MCF 10A (cell line): Measurements from ENCODE around the gene ACACA. TPM values are rescaled to one million over a fixed set of nuclear protein-coding genes. Genes with fewer than 3 reads are reported as not detected.

Source experiments
- BruUV-seq: library from RNA; stranded (reverse); fragments of 400-500 nt; replicated peaks from 2 replicates; lab custom pipeline; 2021; lab: Mats Ljungman, UMichigan
- CTCF ChIA-PET: fragments of 300-600 bp; sonication (Branson Sonifier 250); formaldehyde crosslinking; extraction: SDS; loops from one replicate; lab custom pipeline; 2021; ENCODE audit warnings: antibody characterized with exemption, inconsistent platforms; lab: Yijun Ruan, JAX
- POLR2A ChIA-PET: fragments of 300-600, 350-650 bp; sonication (Branson Sonifier 250); formaldehyde crosslinking; extraction: SDS; loops from one replicate; lab custom pipeline; 2020; ENCODE audit warnings: antibody characterized with exemption, inconsistent platforms; lab: Yijun Ruan, JAX
- DNase-seq: peaks from one replicate; pipeline ENCODE4 v3.0.0-alpha.2; 2018; ENCODE audit not compliant: unreplicated experiment
- H3K27ac Mint-ChIP-seq: one replicate; pipeline ENCODE4 v1.8.0; 2022; ENCODE audit warnings: mild to moderate bottlenecking, low read depth, mixed read lengths; ENCODE audit not compliant: unreplicated experiment
- H3K27me3 Mint-ChIP-seq: one replicate; pipeline ENCODE4 v1.8.0; 2022; ENCODE audit warnings: mixed read lengths; ENCODE audit not compliant: insufficient read depth, unreplicated experiment
- H3K36me3 Mint-ChIP-seq: one replicate; pipeline ENCODE4 v1.8.0; 2022; ENCODE audit warnings: mild to moderate bottlenecking, moderate library complexity, mixed read lengths; ENCODE audit not compliant: insufficient read depth, unreplicated experiment
- H3K4me1 Mint-ChIP-seq: one replicate; pipeline ENCODE4 v1.8.0; 2022; ENCODE audit warnings: mixed read lengths; ENCODE audit not compliant: insufficient read depth, unreplicated experiment
- H3K4me3 Mint-ChIP-seq: one replicate; pipeline ENCODE4 v1.8.0; 2022; ENCODE audit warnings: mild to moderate bottlenecking, moderate library complexity, mixed read lengths; ENCODE audit not compliant: unreplicated experiment
- H3K9me3 Mint-ChIP-seq: one replicate; pipeline ENCODE4 v1.8.0; 2022; ENCODE audit warnings: mixed read lengths; ENCODE audit not compliant: unreplicated experiment
- CTCF ChIP-seq: fragments of 200-600 bp; IDR thresholded peaks from one replicate; pipeline ENCODE4 v1.8.0; 2022; ENCODE audit warnings: antibody characterized with exemption, mild to moderate bottlenecking; ENCODE audit not compliant: unreplicated experiment
- intact Hi-C: fragments of 100-400 bp; cut with micrococcal nuclease; formaldehyde crosslinking; loops from 2 replicates; pipeline ENCODE4 v1.14.1; 2022
- total RNA-seq: library from RNA; stranded (reverse); gene quantifications from 2 replicates; pipeline ENCODE4 v1.2.3, GENCODE V29; 2022

ACACA gene
- total RNA-seq, 1 experiment from 2014 or later, result 100 TPM

GRCh38 chr17:37043201-37043600 is 363.4 kb downstream of the ACACA start:
- ChIA-PET POLR2A (interaction anchor here (0.6 kb wide), 1 partner anchor 232 kb away, joined by 3 read pairs; no protein-coding TSS in a partner anchor), CTCF (interaction anchor here (0.6 kb wide), 1 partner anchor 424 kb away, joined by 3 read pairs; no protein-coding TSS in a partner anchor)
- TF ChIP-seq CTCF, result no peak
- peaks cover 43% of the 10 kb centered on the region for H3K36me3 Mint-ChIP-seq
- peaks cover 7% of the 10 kb centered on the region for H3K4me1 Mint-ChIP-seq
- BruUV-seq, result no TSS peak
- DNase-seq, result no peak
- no peaks in the 10 kb centered on the region for H3K27me3 Mint-ChIP-seq
- no peaks in the 10 kb centered on the region for H3K9me3 Mint-ChIP-seq
- no peak overlapping the region for H3K4me3 Mint-ChIP-seq
- H3K27ac Mint-ChIP-seq, result no peak overlapping the region
- intact Hi-C loops, result no loop called here

GRCh38 chr17:37041932-37042331 is 364.7 kb downstream of the ACACA start:
- no peak overlapping the region for H3K27ac Mint-ChIP-seq
- no peak overlapping the region for H3K4me3 Mint-ChIP-seq
- DNase-seq, result no peak
- TF ChIP-seq CTCF, result no peak
- CTCF ChIA-PET, result interaction anchor here (0.6 kb wide), 1 partner anchor 8 kb away, joined by 4 read pairs; no protein-coding TSS in a partner anchor
- H3K4me1 Mint-ChIP-seq, result peaks cover 7% of the 10 kb centered on the region
- peaks cover 45% of the 10 kb centered on the region for H3K36me3 Mint-ChIP-seq
- intact Hi-C loops, result no loop called here
- no peaks in the 10 kb centered on the region for H3K27me3 Mint-ChIP-seq
- no TSS peak for BruUV-seq
- H3K9me3 Mint-ChIP-seq, result no peaks in the 10 kb centered on the region
- POLR2A ChIA-PET, result no interaction called here

GRCh38 chr17:37039269-37039668 is 367.4 kb downstream of the ACACA start:
- CTCF ChIA-PET, result interaction anchor here (1.5 to 2.0 kb wide), 2 partner anchors 9 to 411 kb away, joined by 7 to 10 read pairs; no protein-coding TSS in a partner anchor

More at GRCh38 chr17:37039269-37039668, 367.4 kb downstream of the ACACA start:
- POLR2A ChIA-PET, result interaction anchor here (0.9 to 1.2 kb wide), 2 partner anchors 9 to 13 kb away, joined by 3 to 4 read pairs; no protein-coding TSS in a partner anchor
- Mint-ChIP-seq H3K36me3 (peaks cover 51% of the 10 kb centered on the region), H3K4me1 (peaks cover 7% of the 10 kb centered on the region), H3K27me3 (no peaks in the 10 kb centered on the region), H3K27ac (peak overlapping the region; percentile 32), H3K4me3 (no peak overlapping the region), H3K9me3 (no peaks in the 10 kb centered on the region)
- no peak for DNase-seq
- intact Hi-C loops, result no loop called here
- no TSS peak for BruUV-seq
- no peak for TF ChIP-seq CTCF
